Measurements from ENCODE around the gene NDRG4.

The NDRG4 gene

DNA sequence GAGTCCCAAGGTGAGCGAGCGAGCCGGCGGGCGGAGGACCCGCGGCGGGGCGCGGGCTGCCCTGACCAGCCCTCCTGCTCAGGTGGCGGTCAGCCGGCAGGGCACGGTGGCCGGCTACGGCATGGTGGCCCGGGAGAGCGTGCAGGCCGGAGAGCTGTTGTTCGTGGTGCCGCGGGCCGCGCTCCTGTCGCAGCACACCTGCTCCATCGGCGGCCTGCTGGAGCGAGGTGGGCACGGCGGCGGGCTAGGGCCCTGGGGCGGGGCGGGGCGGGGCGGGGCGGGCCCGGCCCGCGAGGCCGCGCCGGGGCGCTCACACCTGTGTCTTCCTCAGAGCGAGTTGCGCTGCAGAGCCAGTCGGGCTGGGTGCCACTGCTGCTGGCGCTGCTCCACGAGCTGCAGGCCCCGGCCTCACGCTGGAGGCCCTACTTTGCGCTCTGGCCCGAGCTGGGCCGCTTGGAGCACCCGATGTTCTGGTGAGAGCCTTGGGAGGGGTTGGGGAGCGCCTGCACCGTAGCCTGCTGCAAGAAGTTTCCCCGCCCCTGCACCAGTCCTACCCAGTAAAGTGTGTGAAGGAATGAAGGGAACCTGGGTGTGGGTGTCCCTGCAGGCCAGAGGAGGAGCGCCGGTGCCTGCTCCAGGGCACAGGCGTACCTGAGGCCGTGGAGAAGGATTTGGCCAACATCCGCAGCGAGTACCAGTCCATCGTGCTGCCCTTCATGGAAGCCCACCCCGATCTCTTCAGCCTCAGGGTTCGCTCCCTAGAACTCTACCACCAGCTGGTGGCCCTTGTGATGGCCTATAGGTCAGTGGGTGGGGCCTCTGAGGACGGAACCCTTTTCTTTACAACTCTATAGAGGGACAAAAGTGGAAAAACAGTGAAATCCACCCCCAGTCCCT is 16.2 kb downstream of the NDRG4 start:
- peaks cover 48% of the 10 kb centered on the region for H3K36me3 ChIP-seq (replicated peaks)
- H3K4me1 ChIP-seq: peaks cover 19% of the 10 kb centered on the region
- DNase-seq (ENCODE audit: low spot score in 2 of 2): peak; percentile 22 to 52
- no peaks in the 10 kb centered on the region for H3K9me3 ChIP-seq
- in situ Hi-C loops (cut with MboI; ENCODE audit: low sequenced_read_pairs): no loop called here
- H3K4me3 ChIP-seq: peak overlapping the region; percentile 62
- no peaks in the 10 kb centered on the region for H3K27me3 ChIP-seq (ENCODE audit: low read depth)

DNA sequence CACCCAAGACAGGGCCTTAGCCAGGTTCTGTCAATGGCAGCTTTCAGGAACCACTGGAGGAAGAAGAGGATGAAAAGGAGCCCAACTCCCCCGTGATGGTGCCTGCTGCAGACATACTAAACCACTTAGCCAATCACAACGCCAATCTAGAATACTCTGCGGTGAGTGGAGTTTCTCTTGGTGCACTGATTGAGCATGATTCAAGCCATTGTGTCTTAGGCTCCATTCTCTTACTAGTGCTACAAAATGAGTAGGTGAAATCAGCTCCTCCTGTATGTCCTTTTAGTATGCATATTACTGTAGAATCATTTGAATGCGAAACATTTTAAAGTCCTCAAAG is 16.8 kb downstream of the NDRG4 start:
- in situ Hi-C loops (cut with MboI; ENCODE audit: low sequenced_read_pairs): no loop called here
- DNase-seq (ENCODE audit: low spot score in 2 of 2): peak in 1 of 2 experiments; percentile 25
- H3K27me3 ChIP-seq (ENCODE audit: low read depth): no peaks in the 10 kb centered on the region
- peaks cover 19% of the 10 kb centered on the region for H3K4me1 ChIP-seq
- peak overlapping the region; percentile 62; the same call in 1 of the 2 replicates for H3K4me3 ChIP-seq
- peaks cover 54% of the 10 kb centered on the region for H3K36me3 ChIP-seq (replicated peaks)
- H3K9me3 ChIP-seq: no peaks in the 10 kb centered on the region

- Histone ChIP-seq H3K36me3 (replicated peaks) (peaks cover 69% of the 10 kb centered on the region), H3K4me1 (peaks cover 19% of the 10 kb centered on the region), H3K9me3 (no peaks in the 10 kb centered on the region), H3K4me3 (no peak overlapping the region), H3K27me3 (ENCODE audit: low read depth) (no peaks in the 10 kb centered on the region)
- no peak for DNase-seq (ENCODE audit: low spot score in 2 of 2)
- in situ Hi-C loops (cut with MboI; ENCODE audit: low sequenced_read_pairs): no loop called here
Observed at GRCh38 chr16:58518083-58518979, 18.4 kb downstream of the NDRG4 start.

DNA sequence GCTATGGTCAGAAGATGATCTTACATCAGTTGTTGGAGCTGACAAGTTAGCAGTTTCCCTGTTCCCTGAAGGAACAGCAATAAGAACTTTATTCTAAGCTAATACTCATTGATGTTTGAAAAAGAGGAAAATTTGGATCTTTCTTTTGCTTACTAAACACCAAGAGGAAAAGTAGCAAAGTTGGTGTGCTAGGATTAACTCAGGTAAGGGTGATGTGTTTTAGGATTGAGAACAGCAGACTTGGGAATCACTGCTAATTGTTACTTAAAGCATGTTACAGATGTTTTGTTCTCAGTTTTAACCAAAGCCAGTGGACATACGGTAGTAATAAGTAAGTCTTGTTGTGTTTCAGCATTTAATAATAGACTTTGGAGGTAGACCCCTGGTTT is 19.0 kb downstream of the NDRG4 start:
- in situ Hi-C loops (cut with MboI; ENCODE audit: low sequenced_read_pairs): no loop called here

DNA sequence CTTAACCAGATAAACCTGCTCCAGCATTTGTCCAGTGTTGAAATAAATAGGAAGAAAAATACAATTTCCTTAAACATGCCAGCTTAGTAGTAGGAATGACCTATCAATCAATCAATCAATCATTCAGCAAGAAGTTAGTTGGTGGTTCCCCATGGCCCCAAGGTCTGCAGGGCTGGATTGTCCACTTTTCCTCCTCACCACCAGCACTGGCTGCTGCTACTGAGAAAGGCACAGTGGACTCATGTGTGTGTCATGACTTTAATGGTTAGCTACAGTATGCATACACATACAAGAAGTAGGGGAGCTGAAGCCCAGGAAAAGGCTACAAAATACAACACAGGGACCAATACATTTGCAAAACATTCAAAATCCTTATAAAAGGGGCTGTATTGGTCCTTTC is 19.8 kb downstream of the NDRG4 start:
- Histone ChIP-seq H3K9me3 (no peaks in the 10 kb centered on the region), H3K4me1 (peaks cover 13% of the 10 kb centered on the region), H3K4me3 (no peak overlapping the region), H3K27me3 (ENCODE audit: low read depth) (no peaks in the 10 kb centered on the region), H3K36me3 (replicated peaks) (peaks cover 82% of the 10 kb centered on the region)
- DNase-seq (ENCODE audit: low spot score in 2 of 2): no peak
- in situ Hi-C loops (cut with MboI; ENCODE audit: low sequenced_read_pairs): no loop called here

More for the DNA sequence above, 19.0 kb downstream of the NDRG4 start:
- Histone ChIP-seq H3K4me3 (no peak overlapping the region), H3K36me3 (replicated peaks) (peaks cover 75% of the 10 kb centered on the region), H3K4me1 (peaks cover 17% of the 10 kb centered on the region), H3K9me3 (no peaks in the 10 kb centered on the region), H3K27me3 (ENCODE audit: low read depth) (no peaks in the 10 kb centered on the region)
- DNase-seq (ENCODE audit: low spot score in 2 of 2): no peak

DNA sequence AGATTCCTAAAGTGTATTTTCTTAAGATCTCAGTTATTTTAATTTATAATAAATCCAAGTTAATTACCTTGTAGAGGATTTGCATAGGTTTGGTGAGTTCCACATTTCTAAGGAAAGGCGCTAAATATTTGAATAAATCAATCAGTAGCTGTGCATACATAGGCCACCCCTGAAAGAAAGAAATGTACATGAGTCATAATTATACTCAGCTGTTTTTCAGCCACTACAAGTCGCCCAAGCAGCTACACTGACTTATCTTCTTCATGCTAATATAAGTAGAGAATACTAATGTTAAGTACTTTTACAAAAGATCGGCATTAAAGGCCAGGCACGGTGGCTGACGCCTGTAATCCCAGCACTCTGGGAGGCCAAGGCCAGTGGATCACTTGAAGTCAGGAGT is 30.2 kb downstream of the NDRG4 start:
- peaks cover 89% of the 10 kb centered on the region for H3K36me3 ChIP-seq (replicated peaks)
- H3K4me3 ChIP-seq: no peak overlapping the region
- H3K4me1 ChIP-seq: no peaks in the 10 kb centered on the region
- in situ Hi-C loops (cut with MboI; ENCODE audit: low sequenced_read_pairs): loop anchor here (5.0 kb wide), 1 partner anchor 42 kb away; no protein-coding TSS in a partner anchor
- no peak for DNase-seq (ENCODE audit: low spot score in 2 of 2)
- no peaks in the 10 kb centered on the region for H3K27me3 ChIP-seq (ENCODE audit: low read depth)
- H3K9me3 ChIP-seq: no peaks in the 10 kb centered on the region

DNA sequence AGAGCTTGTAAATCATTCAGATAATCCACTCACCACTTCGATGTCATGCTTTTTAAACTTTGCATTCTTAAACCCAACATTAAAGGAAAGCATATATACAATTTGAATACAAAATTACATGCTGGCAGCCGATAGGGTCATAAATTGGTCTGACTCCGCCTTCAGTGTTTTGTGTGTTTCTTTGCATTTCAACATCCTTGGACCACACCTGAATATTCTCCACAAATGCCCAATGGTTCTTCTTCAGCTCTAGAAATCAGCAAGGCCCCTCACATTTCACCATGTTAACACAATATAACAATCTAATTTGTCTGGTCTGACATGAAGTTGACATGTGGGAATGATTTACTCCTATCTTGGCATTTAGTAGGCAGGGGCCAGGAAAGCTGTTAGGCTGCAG is 32.5 kb downstream of the NDRG4 start:
- H3K9me3 ChIP-seq: no peaks in the 10 kb centered on the region
- H3K27me3 ChIP-seq (ENCODE audit: low read depth): no peaks in the 10 kb centered on the region
- DNase-seq (ENCODE audit: low spot score in 2 of 2): no peak
- in situ Hi-C loops (cut with MboI; ENCODE audit: low sequenced_read_pairs): loop anchor here (5.0 kb wide), 1 partner anchor 40 kb away; no protein-coding TSS in a partner anchor
- peaks cover 93% of the 10 kb centered on the region for H3K36me3 ChIP-seq (replicated peaks)
- H3K4me1 ChIP-seq: no peaks in the 10 kb centered on the region
- no peak overlapping the region for H3K4me3 ChIP-seq

DNA sequence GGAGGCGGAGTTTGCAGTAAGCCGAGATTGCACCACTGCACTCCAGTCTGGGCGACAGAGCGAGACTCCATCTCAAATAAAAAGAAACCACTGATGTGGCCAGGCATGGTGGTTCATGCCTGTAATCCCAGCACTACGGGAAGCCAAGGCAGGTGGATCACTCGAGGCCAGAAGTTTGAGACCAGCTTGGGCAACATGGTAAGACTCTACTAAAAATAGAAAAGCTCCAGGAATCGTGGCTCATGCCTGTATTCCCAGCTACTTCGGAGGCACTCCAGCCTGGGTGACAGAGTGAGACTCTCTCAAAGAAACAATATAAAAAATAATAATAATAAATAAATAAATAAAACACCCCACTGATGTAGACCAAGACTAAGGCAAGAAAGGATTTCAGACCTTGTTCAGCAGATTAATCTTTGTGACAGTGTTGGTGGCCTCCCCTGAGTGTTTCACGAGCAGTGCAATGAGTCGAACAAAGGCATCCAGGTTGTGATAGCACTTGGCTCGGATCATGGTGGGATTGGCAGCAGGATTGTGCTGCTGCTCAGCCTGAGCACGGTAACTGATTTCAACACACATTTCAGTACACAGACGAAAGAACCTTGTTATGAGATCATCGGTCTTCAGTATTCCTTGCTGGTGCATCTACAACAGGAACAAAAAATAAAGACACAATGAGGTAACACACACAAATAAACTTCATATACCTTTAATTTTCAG is 34.0 kb downstream of the NDRG4 start:
- Histone ChIP-seq H3K9me3 (no peaks in the 10 kb centered on the region), H3K4me1 (no peaks in the 10 kb centered on the region), H3K4me3 (no peak overlapping the region), H3K36me3 (replicated peaks) (peaks cover 94% of the 10 kb centered on the region), H3K27me3 (ENCODE audit: low read depth) (no peaks in the 10 kb centered on the region)
- no peak for DNase-seq (ENCODE audit: low spot score in 2 of 2)
- in situ Hi-C loops (cut with MboI; ENCODE audit: low sequenced_read_pairs): loop anchor here (5.0 kb wide), 1 partner anchor 38 kb away; no protein-coding TSS in a partner anchor

- Histone ChIP-seq H3K36me3 (replicated peaks) (peaks cover 97% of the 10 kb centered on the region), H3K4me1 (no peaks in the 10 kb centered on the region), H3K4me3 (no peak overlapping the region), H3K27me3 (ENCODE audit: low read depth) (no peaks in the 10 kb centered on the region), H3K9me3 (no peaks in the 10 kb centered on the region)
- no peak for DNase-seq (ENCODE audit: low spot score in 2 of 2)
- in situ Hi-C loops (cut with MboI; ENCODE audit: low sequenced_read_pairs): no loop called here
Observed at GRCh38 chr16:58535100-58535499, 35.2 kb downstream of the NDRG4 start.

- DNase-seq (ENCODE audit: low spot score in 2 of 2): no peak
- H3K9me3 ChIP-seq: no peaks in the 10 kb centered on the region
- H3K4me1 ChIP-seq: no peaks in the 10 kb centered on the region
- H3K4me3 ChIP-seq: no peak overlapping the region
- H3K36me3 ChIP-seq (replicated peaks): peaks cover 99% of the 10 kb centered on the region
- no peaks in the 10 kb centered on the region for H3K27me3 ChIP-seq (ENCODE audit: low read depth)
- in situ Hi-C loops (cut with MboI; ENCODE audit: low sequenced_read_pairs): no loop called here
Observed at GRCh38 chr16:58536278-58536677, 36.3 kb downstream of the NDRG4 start.

DNA sequence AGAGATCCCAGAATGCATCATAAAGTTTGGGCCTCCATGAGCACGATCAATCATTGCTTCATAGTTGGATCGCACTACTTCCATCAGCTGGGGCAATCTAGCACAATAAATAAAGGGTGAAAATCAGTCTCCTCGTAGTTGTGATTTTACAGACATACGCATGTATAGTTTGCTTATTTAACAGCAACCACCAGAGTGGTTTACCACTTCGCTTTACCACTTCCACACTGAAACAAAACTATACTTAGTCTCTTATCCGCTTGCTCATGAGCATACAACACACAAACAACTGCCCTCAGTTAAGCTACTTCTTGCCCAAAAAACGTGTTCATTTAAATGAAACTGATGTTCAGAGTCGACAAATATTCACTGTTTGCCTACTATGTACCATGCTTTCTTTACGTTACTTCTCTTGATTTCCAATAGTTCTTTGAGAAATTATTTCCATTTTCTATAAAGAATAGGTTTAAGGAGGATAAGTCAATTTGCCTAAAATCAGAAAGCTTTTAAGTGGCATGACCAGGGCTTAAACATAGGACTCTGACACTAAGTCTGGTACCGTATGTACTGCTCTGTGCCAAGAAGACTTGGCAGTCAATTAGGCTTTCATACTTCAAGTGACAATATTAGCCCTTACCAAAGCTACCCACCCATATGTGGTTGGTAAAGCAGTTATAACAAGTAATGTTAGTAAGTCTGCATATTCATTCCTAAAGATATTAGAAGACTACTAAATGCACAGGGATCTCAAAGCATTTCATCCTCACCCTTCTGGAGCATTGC is 37.4 kb downstream of the NDRG4 start:
- Histone ChIP-seq H3K4me3 (no peak overlapping the region), H3K9me3 (no peaks in the 10 kb centered on the region), H3K27me3 (ENCODE audit: low read depth) (no peaks in the 10 kb centered on the region), H3K36me3 (replicated peaks) (peaks cover 99% of the 10 kb centered on the region), H3K4me1 (no peaks in the 10 kb centered on the region)
- no peak for DNase-seq (ENCODE audit: low spot score in 2 of 2)
- in situ Hi-C loops (cut with MboI; ENCODE audit: low sequenced_read_pairs): no loop called here

GRCh38 chr16:58541711-58542110 is 41.8 kb downstream of the NDRG4 start:
- peaks cover 98% of the 10 kb centered on the region for H3K36me3 ChIP-seq (replicated peaks)
- in situ Hi-C loops (cut with MboI; ENCODE audit: low sequenced_read_pairs): no loop called here
- DNase-seq (ENCODE audit: low spot score in 2 of 2): no peak
- H3K4me3 ChIP-seq: no peak overlapping the region
- H3K27me3 ChIP-seq (ENCODE audit: low read depth): no peaks in the 10 kb centered on the region
- no peaks in the 10 kb centered on the region for H3K4me1 ChIP-seq
- H3K9me3 ChIP-seq: no peaks in the 10 kb centered on the region

GRCh38 chr16:58542291-58542690 is 42.3 kb downstream of the NDRG4 start:
- H3K4me3 ChIP-seq: no peak overlapping the region
- no peaks in the 10 kb centered on the region for H3K4me1 ChIP-seq
- no peaks in the 10 kb centered on the region for H3K9me3 ChIP-seq
- H3K36me3 ChIP-seq (replicated peaks): peaks cover 98% of the 10 kb centered on the region
- DNase-seq (ENCODE audit: low spot score in 2 of 2): no peak
- no peaks in the 10 kb centered on the region for H3K27me3 ChIP-seq (ENCODE audit: low read depth)
- in situ Hi-C loops (cut with MboI; ENCODE audit: low sequenced_read_pairs): no loop called here

Data from HAP-1 (cell line).